Keratinocyte (primary cell): ENCODE results near the gene MRTFB. TPM values are rescaled to one million over a fixed set of nuclear protein-coding genes. Genes with fewer than 3 reads are reported as not detected.

Source experiments
- DNase-seq: peaks from one replicate; pipeline ENCODE4 v3.0.0-alpha.2; 2011; ENCODE audit warnings: low read depth, missing footprints, low spot score
- FAIRE-seq: peaks from 2 replicates; lab custom pipeline; 2011; peaks lifted over from hg19 to GRCh38; lab: Jason Lieb, UNC
- H2AFZ ChIP-seq: 2 replicates; pipeline ENCODE4 v1.6.0; 2012; ENCODE audit warnings: low read length, control low read depth, inconsistent platforms; ENCODE audit not compliant: control insufficient read depth
- H3K27ac ChIP-seq: 2 replicates; pipeline ENCODE4 v1.5.1; 2011; ENCODE audit warnings: low read length; ENCODE audit not compliant: control insufficient read depth, insufficient read depth
- H3K27me3 ChIP-seq: 3 replicates; pipeline ENCODE4 v1.6.0; 2011; ENCODE audit warnings: low read length; ENCODE audit not compliant: control insufficient read depth, insufficient read depth; ENCODE audit errors: extremely low read depth
- H3K36me3 ChIP-seq, 2 experiments: 2 replicates in 1 of 2; 3 replicates in 1 of 2; pipeline ENCODE4 v1.5.1; 2011; ENCODE audit warnings: low read length in 2 of 2, mild to moderate bottlenecking in 1 of 2; ENCODE audit not compliant: control insufficient read depth in 2 of 2, insufficient read depth in 2 of 2; ENCODE audit errors: extremely low read depth in 1 of 2
- H3K4me1 ChIP-seq: 3 replicates; pipeline ENCODE4 v1.5.1; 2011; ENCODE audit warnings: low read length; ENCODE audit not compliant: control insufficient read depth, insufficient read depth; ENCODE audit errors: extremely low read depth
- H3K4me2 ChIP-seq: 3 replicates; pipeline ENCODE4 v1.6.0; 2011; ENCODE audit warnings: low read depth, low read length; ENCODE audit not compliant: control insufficient read depth, insufficient read depth; ENCODE audit errors: extremely low read depth
- H3K4me3 ChIP-seq, 3 experiments: fragments of 200-600 bp in 1 of 3; sonication (generic) in 1 of 3; 2 replicates in 2 of 3; 3 replicates in 1 of 3; pipeline ENCODE4 v1.5.1; 2011 to 2016; ENCODE audit warnings: low read length in 3 of 3, mild to moderate bottlenecking in 3 of 3, control low read depth in 2 of 3, inconsistent platforms in 1 of 3, low read depth in 1 of 3, mixed read lengths in 1 of 3, mixed run types in 1 of 3, moderate library complexity in 1 of 3; ENCODE audit not compliant: control insufficient read depth in 2 of 3, insufficient read depth in 2 of 3; ENCODE audit errors: extremely low read depth in 1 of 3
- H3K79me2 ChIP-seq: 2 replicates; pipeline ENCODE4 v1.6.0; 2012; ENCODE audit warnings: low read length; ENCODE audit not compliant: control insufficient read depth, insufficient read depth
- H3K9ac ChIP-seq: 3 replicates; pipeline ENCODE4 v1.6.0; 2011; ENCODE audit warnings: low read length; ENCODE audit not compliant: control insufficient read depth, insufficient read depth; ENCODE audit errors: extremely low read depth
- H3K9me1 ChIP-seq: 3 replicates; pipeline ENCODE4 v1.6.0; 2011; ENCODE audit warnings: low read length; ENCODE audit not compliant: control insufficient read depth, insufficient read depth; ENCODE audit errors: extremely low read depth
- H3K9me3 ChIP-seq: 2 replicates; pipeline ENCODE4 v1.5.1; 2012; ENCODE audit warnings: low read depth, low read length; ENCODE audit not compliant: control insufficient read depth
- H4K20me1 ChIP-seq: 3 replicates; pipeline ENCODE4 v1.6.0; 2011; ENCODE audit warnings: low read length; ENCODE audit not compliant: control insufficient read depth, insufficient read depth; ENCODE audit errors: extremely low read depth
- CTCF ChIP-seq, 3 experiments: IDR thresholded peaks in 1 of 3; conservative IDR thresholded peaks in 1 of 3; optimal IDR thresholded peaks in 1 of 3; 2 replicates in 2 of 3; 3 replicates in 1 of 3; pipeline versions ENCODE3 to v1.5.1; 2011; ENCODE audit warnings: low read length in 3 of 3, mild to moderate bottlenecking in 3 of 3, moderate library complexity in 2 of 3, control low read depth in 1 of 3, inconsistent platforms in 1 of 3; ENCODE audit not compliant: insufficient read depth in 2 of 3; ENCODE audit errors: extremely low read depth in 1 of 3
- EZH2 ChIP-seq: IDR thresholded peaks from one replicate; pipeline ENCODE4 v1.6.1; 2012; ENCODE audit warnings: inconsistent platforms, mild to moderate bottlenecking, low read length, moderate library complexity
- dilution Hi-C: fragments of 300-500 bp; cut with MboI; formaldehyde crosslinking; loops from one replicate; pipeline ENCODE4 v1.7.0; 2020; ENCODE audit warnings: low sequenced_read_pairs; ENCODE audit not compliant: extremely low pct_ligation_motif_present
- polyA plus RNA-seq, 5 experiments: library from polyadenylated mRNA; depleted of rRNA in 3 of 5; stranded (reverse) in 3 of 5; stranded (forward) in 1 of 5; unstranded in 1 of 5; fragments of >200 nt; gene quantifications; 1 replicate in 1 of 5; 2 replicates in 3 of 5; 3 replicates in 1 of 5; pipeline versions ENCODE4 v1.2.1 to v1.2.3, GENCODE V29; 2011 to 2012; ENCODE audit warnings: missing spikeins in 2 of 5, low read depth in 1 of 5, low replicate concordance in 1 of 5

Gene MRTFB
- polyA plus RNA-seq, 1 donor (not counting 4 experiments of a cell fraction or from before 2014, with no cell fraction given): 12.1 TPM

GRCh38 chr16:14180481-14180944, 109.4 kb downstream of the MRTFB start:
- peaks cover 9% of the 10 kb centered on the region for H3K4me1 ChIP-seq
- no peaks in the 10 kb centered on the region for H3K79me2 ChIP-seq
- no peaks in the 10 kb centered on the region for H3K27me3 ChIP-seq
- H3K9me3 ChIP-seq: no peaks in the 10 kb centered on the region
- H4K20me1 ChIP-seq: no peaks in the 10 kb centered on the region
- FAIRE-seq (no peak), DNase-seq (no peak)
- H3K4me2 ChIP-seq: no peak overlapping the region
- no peak overlapping the region for H2AFZ ChIP-seq
- H3K9me1 ChIP-seq: no peaks in the 10 kb centered on the region
- no peak overlapping the region for H3K27ac ChIP-seq
- no peak overlapping the region for H3K9ac ChIP-seq
- H3K4me3 ChIP-seq: no peak overlapping the region
- dilution Hi-C loops: no loop called here
- TF ChIP-seq CTCF (optimal IDR thresholded peaks at IDR 0.05 in 1 of 3, IDR thresholded peaks at IDR 0.05 in 1 of 3, conservative IDR thresholded peaks at IDR 0.05 in 1 of 3; ENCODE audit: extremely low read depth in 1 of 3, insufficient read depth in 2 of 3, low read length in 3 of 3): no peak
- no peak for TF ChIP-seq EZH2
- no peaks in the 10 kb centered on the region for H3K36me3 ChIP-seq

GRCh38 chr16:14181371-14182050, 110.4 kb downstream of the MRTFB start:
- no peak for DNase-seq

More at GRCh38 chr16:14181371-14182050, 110.4 kb downstream of the MRTFB start:
- H3K79me2 ChIP-seq: no peaks in the 10 kb centered on the region
- no peak overlapping the region for H3K27ac ChIP-seq
- H3K4me2 ChIP-seq: no peak overlapping the region
- no peak overlapping the region for H3K9ac ChIP-seq
- H3K9me3 ChIP-seq: no peaks in the 10 kb centered on the region
- H3K27me3 ChIP-seq: no peaks in the 10 kb centered on the region
- H3K9me1 ChIP-seq: no peaks in the 10 kb centered on the region
- no peaks in the 10 kb centered on the region for H3K36me3 ChIP-seq
- H3K4me1 ChIP-seq: peaks cover 9% of the 10 kb centered on the region
- FAIRE-seq: no peak
- dilution Hi-C loops: no loop called here
- no peak overlapping the region for H2AFZ ChIP-seq
- TF ChIP-seq CTCF (optimal IDR thresholded peaks at IDR 0.05 in 1 of 3, IDR thresholded peaks at IDR 0.05 in 1 of 3, conservative IDR thresholded peaks at IDR 0.05 in 1 of 3; ENCODE audit: extremely low read depth in 1 of 3, insufficient read depth in 2 of 3, low read length in 3 of 3) (no peak), EZH2 (no peak)
- H3K4me3 ChIP-seq: no peak overlapping the region
- no peaks in the 10 kb centered on the region for H4K20me1 ChIP-seq
